HG02973 (cell line): ENCODE data around the gene MYO9B.
A peak's percentile ranks its signal among the peaks of the same experiment; 100 is the strongest.
"Not testable (repeated sequence)": the region's sequence is repeated elsewhere in the genome, so short reads cannot be mapped to it uniquely, and the experiment has no call there.

ENCODE experiments used
- ATAC-seq: cut with Tn5 transposase; IDR thresholded peaks from one replicate; pipeline ENCODE4 v1.9.1; 2021; ENCODE audit warnings: moderate library complexity; ENCODE audit not compliant: unreplicated experiment

Gene MYO9B

GRCh38 chr19:17086834-17087233 is 11.3 kb downstream of the MYO9B start:
- no peak for ATAC-seq

- ATAC-seq: no peak
Measured at GRCh38 chr19:17088552-17088951, 13.0 kb downstream of the MYO9B start.

DNA sequence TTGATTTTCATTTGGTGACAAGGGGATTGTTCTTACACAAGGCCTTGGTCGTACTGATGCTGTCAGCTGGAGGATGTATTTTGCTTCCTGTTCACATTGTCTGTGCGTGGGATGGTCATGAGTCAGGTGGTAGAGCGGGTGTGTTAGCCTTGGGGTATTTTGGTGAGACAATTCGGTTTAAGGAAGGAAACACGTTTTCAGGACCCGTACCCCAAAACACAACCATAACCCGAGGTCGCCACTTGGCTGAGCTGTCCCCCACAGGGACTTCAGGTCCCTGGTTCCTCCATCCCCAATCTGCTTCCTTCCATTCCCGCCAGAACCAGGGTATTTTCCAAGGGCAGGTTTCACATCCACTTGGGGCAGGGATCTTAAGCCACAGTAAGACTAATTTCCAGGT is 15.0 kb downstream of the MYO9B start:
- no peak for ATAC-seq

- no peak for ATAC-seq
Measured at GRCh38 chr19:17091758-17092333, 16.3 kb downstream of the MYO9B start.

DNA sequence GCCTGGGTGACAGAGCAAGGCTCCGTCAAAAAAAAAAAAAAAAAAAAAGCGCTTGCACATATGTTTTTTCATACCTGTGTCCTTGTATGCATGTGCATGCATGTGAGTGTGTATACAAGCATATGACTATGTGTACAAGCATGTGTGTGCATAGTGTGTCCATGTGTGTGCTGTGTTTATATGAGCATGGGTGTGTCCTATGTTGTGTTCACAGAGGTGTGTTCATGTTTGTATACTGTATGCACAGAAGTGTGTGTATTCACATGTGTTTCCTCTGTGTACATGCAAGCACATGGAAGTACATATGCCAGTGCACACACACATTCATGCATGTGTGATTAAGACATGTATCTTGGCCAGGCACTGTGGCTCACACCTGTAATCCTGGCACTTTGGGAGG is 17.1 kb downstream of the MYO9B start:
- ATAC-seq: no peak

GRCh38 chr19:17094694-17095093 is 19.1 kb downstream of the MYO9B start:
- ATAC-seq: not testable (repeated sequence)

DNA sequence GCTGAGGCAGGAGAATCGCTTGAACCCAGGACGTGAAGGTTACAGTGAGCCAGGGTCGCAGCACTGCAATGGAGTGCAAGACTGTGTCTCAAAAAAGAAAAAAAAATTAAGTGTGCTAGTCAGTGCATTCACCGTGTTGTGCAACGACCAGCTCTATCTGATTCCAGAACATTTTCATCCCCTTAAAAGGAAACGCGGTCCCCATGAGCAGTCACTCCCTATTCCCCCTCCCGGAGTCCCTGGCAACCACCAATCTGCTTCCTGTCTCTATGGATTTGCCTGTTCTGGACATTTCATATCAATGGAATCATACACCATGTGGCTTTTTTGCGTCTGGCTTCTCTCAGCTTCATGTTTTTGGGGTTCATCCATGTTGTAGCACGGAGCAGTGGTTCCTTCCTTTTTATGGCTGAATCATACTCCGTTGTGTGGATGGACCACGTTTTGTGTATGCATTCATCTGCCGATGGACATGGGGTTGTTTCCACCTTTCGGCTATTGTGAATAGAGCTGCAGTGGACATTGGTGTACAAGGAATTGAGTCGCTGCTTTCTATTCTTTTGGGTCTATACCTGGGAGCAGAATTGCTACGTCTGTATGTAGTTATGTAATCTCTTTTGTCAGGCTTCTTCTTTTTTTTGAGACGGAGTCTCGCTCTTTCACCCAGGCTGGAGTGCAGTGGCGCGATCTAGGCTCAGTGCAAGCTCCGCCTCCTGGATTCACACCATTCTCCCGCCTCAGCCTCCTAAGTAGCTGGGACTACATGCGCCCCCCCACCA is 19.8 kb downstream of the MYO9B start:
- no peak for ATAC-seq

DNA sequence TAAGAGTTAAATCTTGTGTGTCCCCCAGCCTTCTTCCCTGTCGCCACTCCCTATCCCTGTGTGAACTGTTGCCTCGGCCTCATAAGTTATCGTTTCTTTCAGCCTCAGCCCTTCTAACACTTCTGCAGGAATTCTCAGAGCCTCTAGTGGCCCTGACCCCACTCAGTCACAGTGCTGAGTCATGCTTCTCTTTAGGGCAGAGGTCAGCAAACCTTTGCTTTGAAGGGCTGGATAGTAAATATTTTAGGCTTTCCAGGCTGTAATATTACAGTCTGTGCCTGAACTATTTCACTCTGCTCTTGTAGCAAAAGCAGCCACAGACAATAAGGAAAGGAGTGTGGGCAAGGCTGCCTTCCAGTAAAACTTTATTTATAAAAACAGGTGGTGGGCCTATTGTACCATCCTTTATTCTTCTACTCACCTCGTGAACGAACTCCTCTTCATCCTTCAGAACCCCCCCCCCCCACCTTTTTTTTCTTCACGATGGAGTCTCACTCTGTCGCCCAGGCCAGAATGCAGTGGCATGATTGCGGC is 22.1 kb downstream of the MYO9B start:
- ATAC-seq: no peak

DNA sequence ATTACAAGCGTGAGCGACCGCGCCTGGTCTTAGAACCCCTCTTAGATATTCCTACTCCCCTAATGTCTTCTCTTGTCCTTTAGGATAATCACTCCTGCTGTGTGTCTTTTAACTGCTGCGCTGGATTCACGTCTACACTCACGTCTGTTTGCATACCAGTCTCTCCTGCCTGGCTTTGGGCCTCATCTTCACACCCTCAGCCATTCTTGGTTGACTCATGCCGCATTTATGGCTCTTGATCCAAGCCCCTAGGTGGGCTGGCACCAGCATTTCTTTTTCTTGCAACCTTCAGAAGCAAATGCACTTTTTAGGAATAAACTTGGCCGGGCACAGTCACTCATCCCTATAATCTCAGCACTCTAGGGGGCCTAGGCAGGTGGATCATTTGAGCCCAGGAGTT is 22.7 kb downstream of the MYO9B start:
- ATAC-seq: no peak

DNA sequence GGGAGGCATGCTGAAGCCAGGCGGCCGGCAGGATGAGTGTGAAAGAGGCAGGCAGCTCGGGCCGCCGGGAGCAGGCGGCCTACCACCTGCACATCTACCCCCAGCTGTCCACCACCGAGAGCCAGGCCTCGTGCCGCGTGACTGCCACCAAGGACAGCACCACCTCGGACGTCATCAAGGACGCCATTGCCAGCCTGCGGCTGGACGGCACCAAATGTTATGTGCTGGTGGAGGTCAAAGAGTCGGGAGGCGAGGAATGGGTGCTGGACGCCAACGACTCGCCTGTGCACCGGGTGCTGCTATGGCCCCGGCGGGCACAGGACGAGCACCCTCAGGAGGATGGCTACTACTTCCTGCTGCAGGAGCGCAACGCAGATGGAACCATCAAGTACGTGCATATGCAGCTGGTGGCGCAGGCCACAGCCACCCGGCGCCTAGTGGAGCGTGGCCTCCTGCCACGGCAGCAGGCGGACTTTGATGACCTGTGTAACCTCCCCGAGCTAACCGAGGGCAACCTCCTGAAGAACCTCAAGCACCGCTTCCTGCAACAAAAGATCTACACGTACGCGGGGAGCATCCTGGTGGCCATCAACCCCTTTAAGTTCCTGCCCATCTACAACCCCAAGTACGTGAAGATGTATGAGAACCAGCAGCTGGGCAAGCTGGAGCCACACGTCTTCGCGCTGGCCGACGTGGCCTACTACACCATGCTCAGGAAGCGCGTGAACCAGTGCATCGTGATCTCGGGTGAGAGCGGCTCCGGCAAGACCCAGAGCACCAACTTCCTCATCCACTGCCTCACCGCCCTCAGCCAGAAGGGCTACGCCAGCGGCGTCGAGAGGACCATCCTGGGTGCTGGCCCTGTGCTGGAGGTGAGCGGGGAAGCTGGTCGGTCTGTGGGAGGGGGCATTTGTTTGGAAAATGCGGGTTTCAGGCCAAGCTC is 26.4 kb downstream of the MYO9B start:
- ATAC-seq: no peak

GRCh38 chr19:17103177-17103576 is 27.6 kb downstream of the MYO9B start:
- no peak for ATAC-seq

DNA sequence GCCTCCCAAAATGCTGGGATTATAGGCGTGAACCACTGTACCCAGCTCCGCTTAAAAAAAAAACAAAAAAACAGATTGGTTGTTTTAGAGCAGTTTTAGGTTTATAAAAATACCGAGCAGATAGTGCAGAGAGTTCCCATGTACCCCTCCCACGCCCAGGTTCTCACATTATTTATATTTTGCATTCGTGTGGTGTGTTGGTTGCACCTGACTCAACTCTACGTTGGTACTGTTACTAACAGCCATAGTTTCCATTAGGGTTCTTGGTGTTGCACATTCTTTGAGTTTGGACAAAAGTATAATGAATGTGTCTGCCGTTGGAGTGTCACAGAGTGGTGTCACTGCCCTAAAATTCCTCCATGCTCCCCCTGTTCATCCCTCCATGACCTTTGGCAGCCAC is 29.1 kb downstream of the MYO9B start:
- ATAC-seq: no peak

DNA sequence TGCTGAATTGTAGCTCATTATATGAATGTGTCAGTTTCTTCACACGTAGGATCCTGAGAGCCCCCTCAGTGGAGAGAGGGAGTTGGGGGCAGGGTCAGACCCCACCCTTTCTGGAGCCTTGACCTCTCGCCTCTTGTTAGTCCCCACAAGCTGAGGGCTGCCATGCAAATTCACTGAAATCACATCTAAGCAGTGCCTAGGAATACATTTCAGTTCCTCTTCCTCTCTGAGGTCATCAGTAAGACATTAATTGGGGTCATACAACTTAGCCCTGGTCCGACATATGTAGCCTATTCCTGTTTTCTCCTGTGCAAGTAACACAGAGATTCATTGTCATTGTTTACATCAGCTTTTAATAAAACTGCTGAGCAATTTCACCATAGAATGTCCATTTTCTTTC is 30.0 kb downstream of the MYO9B start:
- ATAC-seq: no peak

GRCh38 chr19:17106964-17107363 is 31.4 kb downstream of the MYO9B start:
- not testable (repeated sequence) for ATAC-seq

GRCh38 chr19:17107546-17108452 is 32.2 kb downstream of the MYO9B start:
- no peak for ATAC-seq

DNA sequence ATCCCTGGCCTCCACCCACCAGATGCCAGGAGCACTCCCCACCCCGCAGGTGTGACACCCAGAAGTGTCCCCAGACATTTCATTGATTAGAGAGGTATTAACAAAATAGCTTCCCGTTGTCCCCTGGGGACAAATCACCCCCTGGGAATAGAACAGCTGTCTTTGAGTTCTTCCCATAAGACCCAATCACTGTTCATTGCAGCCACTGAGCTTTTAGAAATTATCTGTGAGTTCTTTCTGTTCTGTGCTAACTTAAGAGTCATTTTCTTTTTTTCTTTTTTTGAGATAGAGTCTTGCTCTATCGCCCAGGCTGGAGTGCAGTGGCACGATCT is 32.8 kb downstream of the MYO9B start:
- no peak for ATAC-seq

- ATAC-seq: no peak
Measured at GRCh38 chr19:17109300-17109699, 33.7 kb downstream of the MYO9B start.

GRCh38 chr19:17109962-17110598 is 34.5 kb downstream of the MYO9B start:
- ATAC-seq: peak; percentile 47

GRCh38 chr19:17110599-17110966 is 35.0 kb downstream of the MYO9B start:
- ATAC-seq: no peak

DNA sequence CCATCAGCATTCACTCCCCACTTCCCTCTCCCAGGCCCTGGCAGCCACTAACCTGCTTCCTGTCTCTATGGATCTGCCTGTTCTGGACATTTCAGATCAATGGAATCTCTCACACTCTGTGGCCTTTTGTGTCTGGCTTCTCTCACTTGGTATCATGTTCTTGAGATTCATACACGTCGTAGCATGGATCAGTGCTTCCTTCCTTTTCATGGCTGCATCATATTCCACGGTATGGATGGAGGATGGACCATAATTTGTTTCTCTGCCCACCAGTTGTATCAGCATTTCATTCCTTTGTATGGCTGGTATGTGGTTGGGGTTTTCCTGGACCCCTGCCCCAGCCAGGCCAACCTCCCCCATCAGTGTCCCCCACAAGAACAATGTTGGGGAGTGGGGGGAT is 36.2 kb downstream of the MYO9B start:
- no peak for ATAC-seq
